HepG2 (cell line): ENCODE results near the gene BTRC. TPM values are rescaled to one million over a fixed set of nuclear protein-coding genes. Genes with fewer than 3 reads are reported as not detected.

Experiments used
- ATAC-seq: fragments of 200-7000 bp; cut with Tn5 transposase; 3 replicates; pipeline ENCODE4 v1.9.1; 2020; ENCODE audit warnings: mild to moderate bottlenecking, moderate library complexity
- BruUV-seq: library from RNA; stranded (reverse); fragments of 400-500 nt; replicated peaks from 2 replicates; lab custom pipeline; 2021; lab: Mats Ljungman, UMichigan
- CTCF ChIA-PET: fragments of 300-600 bp; formaldehyde crosslinking; extraction: SDS; loops from one replicate; lab custom pipeline; 2021; ENCODE audit warnings: low total read pairs, inconsistent platforms, low intra/inter-chr PET ratio; lab: Yijun Ruan, JAX
- POLR2A ChIA-PET: fragments of 350-600 bp; sonication (Branson Sonifier 250); formaldehyde crosslinking; loops from one replicate; lab custom pipeline; 2020; ENCODE audit warnings: antibody characterized with exemption, inconsistent platforms; lab: Yijun Ruan, JAX
- DNase-seq: peaks from one replicate; pipeline ENCODE4 v3.0.0-alpha.2; 2015; ENCODE audit warnings: low spot score
- FAIRE-seq: peaks from 3 replicates; lab custom pipeline; 2011; peaks lifted over from hg19 to GRCh38; lab: Jason Lieb, UNC
- H2AFZ ChIP-seq: one replicate; pipeline ENCODE4 v1.6.1; 2011; ENCODE audit warnings: low read length, inconsistent platforms
- H3K27ac ChIP-seq: fragments of 300-600 bp; 3 replicates; pipeline ENCODE4 v1.8.0; 2011; ENCODE audit warnings: mixed run types, mild to moderate bottlenecking, mixed read lengths, low read length, inconsistent platforms; ENCODE audit not compliant: insufficient read depth; ENCODE audit errors: extremely low read length
- H3K27me3 ChIP-seq, 2 experiments: fragments of 200-600 bp in 1 of 2; 2 replicates in 1 of 2; 3 replicates in 1 of 2; pipeline versions ENCODE4 v1.6.0 to v1.8.0; 2011; ENCODE audit warnings: low read length in 2 of 2, mild to moderate bottlenecking in 2 of 2, moderate library complexity in 2 of 2, inconsistent platforms in 1 of 2; ENCODE audit not compliant: insufficient read depth in 2 of 2, control insufficient read depth in 1 of 2
- H3K36me3 ChIP-seq, 2 experiments: fragments of 200-600 bp in 1 of 2; replicated peaks in 1 of 2; 2 replicates in 1 of 2; 3 replicates in 1 of 2; pipeline versions ENCODE4 v1.5.1 to v1.8.0; 2011; ENCODE audit warnings: low read length in 2 of 2, inconsistent platforms in 1 of 2; ENCODE audit not compliant: insufficient read depth in 2 of 2, control insufficient read depth in 1 of 2
- H3K4me1 ChIP-seq: 2 replicates; pipeline ENCODE4 v1.5.1; 2012; ENCODE audit warnings: low read length, inconsistent platforms; ENCODE audit not compliant: insufficient read depth
- H3K4me2 ChIP-seq: 2 replicates; pipeline ENCODE4 v1.6.0; 2011; ENCODE audit warnings: low read depth, low read length, inconsistent platforms
- H3K4me3 ChIP-seq, 3 experiments: fragments of 200-600 bp in 1 of 3; sonication (generic), shearing (Covaris generic) in 1 of 3; replicated peaks in 1 of 3; 2 replicates each; pipeline ENCODE4 v1.5.1; 2011 to 2016; ENCODE audit warnings: low read length in 3 of 3, inconsistent platforms in 2 of 3, low read depth in 2 of 3, mild to moderate bottlenecking in 2 of 3, control low read depth in 1 of 3, mixed read lengths in 1 of 3; ENCODE audit not compliant: insufficient read depth in 1 of 3
- H3K79me2 ChIP-seq: one replicate; pipeline ENCODE4 v1.6.1; 2011; ENCODE audit warnings: low read length, inconsistent platforms; ENCODE audit not compliant: insufficient read depth
- H3K9ac ChIP-seq: 2 replicates; pipeline ENCODE4 v1.6.0; 2011; ENCODE audit warnings: mild to moderate bottlenecking, low read depth, low read length, inconsistent platforms; ENCODE audit not compliant: insufficient read depth
- H3K9me3 ChIP-seq: 2 replicates; pipeline ENCODE4 v1.5.1; 2012; ENCODE audit warnings: mild to moderate bottlenecking, low read length
- H4K20me1 ChIP-seq: 2 replicates; pipeline ENCODE4 v1.6.0; 2011; ENCODE audit warnings: inconsistent platforms, mild to moderate bottlenecking, low read length, moderate library complexity; ENCODE audit not compliant: insufficient read depth
- E2F2 ChIP-seq: sonication (generic); formaldehyde crosslinking; IDR thresholded peaks from 2 replicates; pipeline ENCODE4 v1.4.0; 2020; ENCODE audit warnings: missing genetic modification reagents, borderline replicate concordance
- HDAC2 ChIP-seq: sonication (generic); formaldehyde crosslinking; IDR thresholded peaks from 2 replicates; pipeline ENCODE4 v1.4.0; 2020; ENCODE audit warnings: missing genetic modification reagents
- HMGXB3 ChIP-seq: sonication (generic); formaldehyde crosslinking; IDR thresholded peaks from 2 replicates; pipeline ENCODE4 v1.4.0; 2020; ENCODE audit warnings: missing genetic modification reagents, borderline replicate concordance
- HNF1B ChIP-seq: sonication (generic); formaldehyde crosslinking; IDR thresholded peaks from 2 replicates; pipeline ENCODE4 v1.5.1; 2020; ENCODE audit warnings: mild to moderate bottlenecking, moderate library complexity, missing genetic modification reagents
- HNRNPH1 ChIP-seq: fragments of 200-400 bp; formaldehyde crosslinking; optimal IDR thresholded peaks from 2 replicates; pipeline ENCODE3; 2017; ENCODE audit warnings: mild to moderate bottlenecking, low read depth, low read length
- KLF6 ChIP-seq: IDR thresholded peaks from 2 replicates; pipeline ENCODE4 v1.8.0; 2016; ENCODE audit warnings: missing biosample characterization, missing genetic modification reagents
- MYC ChIP-seq: sonication (generic); formaldehyde crosslinking; IDR thresholded peaks from 2 replicates; pipeline ENCODE4 v1.9.0; 2021; ENCODE audit warnings: missing genetic modification reagents, borderline replicate concordance
- NBN ChIP-seq: fragments of 450-650 bp; conservative IDR thresholded peaks from 2 replicates; pipeline ENCODE4 v1.6.1; 2017
- NPAS2 ChIP-seq: sonication (generic); formaldehyde crosslinking; IDR thresholded peaks from 2 replicates; pipeline ENCODE4 v1.8.0; 2022; ENCODE audit warnings: mild to moderate bottlenecking, missing genetic modification reagents, borderline replicate concordance
- PRPF4 ChIP-seq: fragments of 200-400 bp; formaldehyde crosslinking; IDR thresholded peaks from 2 replicates; pipeline ENCODE4 v1.6.1; 2016; ENCODE audit warnings: low read length, low read depth; ENCODE audit not compliant: poor library complexity, severe bottlenecking
- SMARCE1 ChIP-seq: fragments of 450-650 bp; IDR thresholded peaks from 2 replicates; pipeline ENCODE4 v1.6.1; 2017; ENCODE audit warnings: borderline replicate concordance
- ZBTB14 ChIP-seq: sonication (generic); formaldehyde crosslinking; IDR thresholded peaks from 2 replicates; pipeline ENCODE4 v1.4.0; 2020; ENCODE audit warnings: missing genetic modification reagents
- ZNF234 ChIP-seq: sonication (generic); formaldehyde crosslinking; conservative IDR thresholded peaks from 2 replicates; pipeline ENCODE4 v1.5.1; 2020; ENCODE audit warnings: mild to moderate bottlenecking, missing genetic modification reagents
- ZNF792 ChIP-seq: IDR thresholded peaks from 2 replicates; pipeline ENCODE4 v1.6.1; 2016
- ZUFSP ChIP-seq: sonication (generic); formaldehyde crosslinking; IDR thresholded peaks from 2 replicates; pipeline ENCODE4 v1.9.0; 2021; ENCODE audit warnings: missing genetic modification reagents, mild to moderate bottlenecking, borderline replicate concordance
- WGBS: methylation state at CpG from one replicate; pipeline ENCODE4 v1.1.6; 2017; ENCODE audit warnings: low lambda C conversion rate; 5-methylcytosine and 5-hydroxymethylcytosine counted together
- in situ Hi-C: cut with HindIII; loops from 2 replicates; pipeline ENCODE4 v1.10.0; 2017; ENCODE audit warnings: low pct_unique_long_range_greater_than_20kb; ENCODE audit not compliant: extremely low pct_ligation_motif_present
- intact Hi-C: fragments of 100-400 bp; cut with micrococcal nuclease; formaldehyde crosslinking; loops from one replicate; pipeline ENCODE4 v1.10.0; 2022; ENCODE audit not compliant: unreplicated experiment
- polyA plus RNA-seq, 8 experiments: library from polyadenylated mRNA; depleted of rRNA in 3 of 8; stranded (reverse) in 7 of 8; unstranded in 1 of 8; fragments of >200 nt; fragmentation: Illumina TruSeq in 4 of 8; extraction: Trizol in 4 of 8; gene quantifications; 2 replicates each; pipeline versions ENCODE4 v1.2.1 to v1.2.3, GENCODE V29; 2011 to 2016; ENCODE audit warnings: low read depth in 4 of 8, missing spikeins in 1 of 8, mixed read lengths in 1 of 8; ENCODE audit not compliant: insufficient read depth in 1 of 8
- total RNA-seq, 5 experiments: library from RNA; depleted of rRNA; stranded (reverse); fragments of >200 nt; fragmentation: Illumina TruSeq; extraction: Trizol; gene quantifications; 2 replicates each; pipeline ENCODE4 v1.2.3, GENCODE V29; 2016; ENCODE audit warnings: low read depth in 1 of 5

The BTRC gene
- total and polyA plus RNA-seq, 2 of the 13 experiments (the other 11 are each of a cell fraction or from before 2014, with no cell fraction given) = 12.0 to 14.4 TPM

GRCh38 chr10:101351017-101351416 is 2.9 kb upstream of the BTRC start:
- Histone ChIP-seq H3K4me1 (peaks cover 20% of the 10 kb centered on the region), H3K27ac (no peak overlapping the region), H3K4me2 (no peak overlapping the region), H4K20me1 (no peaks in the 10 kb centered on the region), H3K9ac (no peak overlapping the region), H3K4me3 (no peak overlapping the region), H3K79me2 (peaks cover 14% of the 10 kb centered on the region), H3K9me3 (no peaks in the 10 kb centered on the region), H2AFZ (no peak overlapping the region), H3K36me3 (no peaks in the 10 kb centered on the region), H3K27me3 (peaks cover 0 to 6% of the 10 kb centered on the region in 2 experiments; a peak in 3 of 5 replicates)
- ChIA-PET POLR2A (no interaction called here), CTCF (no interaction called here)
- intact Hi-C loops (no loop called here), in situ Hi-C loops (no loop called here)
- no peak for FAIRE-seq
- WGBS = 49% methylated on average over 3 of the region's 3 CpGs
- no peak for DNase-seq
- no peak for ATAC-seq
- no TSS peak for BruUV-seq
- TF ChIP-seq HDAC2 (CRISPR knock-in tag) = no peak
- TF ChIP-seq HNRNPH1 = no peak
- TF ChIP-seq ZNF792 = no peak
- no peak for TF ChIP-seq NPAS2
- TF ChIP-seq E2F2 = no peak
- TF ChIP-seq ZUFSP (CRISPR knock-in tag) = no peak
- no peak for TF ChIP-seq SMARCE1
- TF ChIP-seq NBN = no peak
- no peak for TF ChIP-seq HNF1B (CRISPR knock-in tag)
- TF ChIP-seq ZBTB14 = no peak
- no peak for TF ChIP-seq MYC (CRISPR knock-in tag)
- no peak for TF ChIP-seq KLF6 (CRISPR knock-in tag)
- TF ChIP-seq PRPF4 = no peak
- no peak for TF ChIP-seq ZNF234
- TF ChIP-seq HMGXB3 (CRISPR knock-in tag) = no peak
